ENCODE data around the gene RPN2.
A peak's percentile ranks its signal among the peaks of the same experiment; 100 is the strongest.
"Not testable (repeated sequence)": the region's sequence is repeated elsewhere in the genome, so short reads cannot be mapped to it uniquely, and the experiment has no call there.

The RPN2 gene

GRCh38 chr20:37178839-37179682, at the start of gene RPN2, which contains the start of gene MROH8:
RPN2 (plus strand) TSS chr20:37179330; CDS start chr20:37179357, 27 bp downstream.
MROH8 (minus strand) TSS chr20:37179548.
- DNase-seq (ENCODE audit: low read depth in 2 of 2, low spot score in 1 of 2), result peak; percentile 84 to 92

GRCh38 chr20:37131486-37131885, 47.6 kb upstream of the RPN2 start:
- DNase-seq (ENCODE audit: low read depth in 2 of 2, low spot score in 1 of 2), result no peak

- DNase-seq (ENCODE audit: low read depth in 2 of 2, low spot score in 1 of 2), result no peak
These were observed 45.2 kb upstream of the RPN2 start for GRCh38 chr20:37133952-37134351.

GRCh38 chr20:37137547-37137946, 41.6 kb upstream of the RPN2 start:
- no peak for DNase-seq (ENCODE audit: low read depth in 2 of 2, low spot score in 1 of 2)

GRCh38 chr20:37142708-37143107, 36.4 kb upstream of the RPN2 start:
- DNase-seq (ENCODE audit: low read depth in 2 of 2, low spot score in 1 of 2), result no peak

- DNase-seq (ENCODE audit: low read depth in 2 of 2, low spot score in 1 of 2), result no peak
These were observed 34.2 kb upstream of the RPN2 start for GRCh38 chr20:37144856-37145404.

- no peak for DNase-seq (ENCODE audit: low read depth in 2 of 2, low spot score in 1 of 2)
These were observed 31.9 kb upstream of the RPN2 start for GRCh38 chr20:37147250-37147649.

GRCh38 chr20:37150864-37151263, 28.3 kb upstream of the RPN2 start:
- not testable (repeated sequence) for DNase-seq (ENCODE audit: low read depth in 2 of 2, low spot score in 1 of 2)

GRCh38 chr20:37151529-37151928, 27.6 kb upstream of the RPN2 start:
- no peak for DNase-seq (ENCODE audit: low read depth in 2 of 2, low spot score in 1 of 2)

GRCh38 chr20:37152284-37152683, 26.8 kb upstream of the RPN2 start:
- DNase-seq (ENCODE audit: low read depth in 2 of 2, low spot score in 1 of 2), result no peak

GRCh38 chr20:37154684-37155298, 24.3 kb upstream of the RPN2 start:
- no peak for DNase-seq (ENCODE audit: low read depth in 2 of 2, low spot score in 1 of 2)

- DNase-seq (ENCODE audit: low read depth in 2 of 2, low spot score in 1 of 2), result no peak
These were observed 23.1 kb upstream of the RPN2 start for GRCh38 chr20:37155987-37156386.

GRCh38 chr20:37158248-37158647, 20.9 kb upstream of the RPN2 start:
- no peak for DNase-seq (ENCODE audit: low read depth in 2 of 2, low spot score in 1 of 2)

DNA sequence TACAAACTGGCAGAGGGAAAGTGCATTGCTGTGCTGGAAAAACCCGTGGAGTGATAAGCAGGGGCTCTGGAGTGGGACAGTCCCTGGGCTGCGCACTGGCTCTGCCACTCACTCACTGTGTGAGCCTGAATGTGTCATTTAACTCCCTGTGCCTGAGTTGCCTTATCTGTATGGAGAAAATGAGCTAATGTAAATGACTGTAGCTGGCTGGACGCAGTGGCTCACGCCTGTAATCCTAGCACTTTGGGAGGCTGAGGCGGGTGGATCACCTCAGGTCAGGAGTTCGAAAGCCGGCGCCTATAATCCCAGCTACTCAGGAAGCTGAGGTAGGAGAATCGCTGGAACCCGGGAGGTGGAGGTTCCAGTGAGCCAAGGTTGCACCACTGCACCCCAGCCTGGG, 18.4 kb upstream of the RPN2 start:
- DNase-seq (ENCODE audit: low read depth in 2 of 2, low spot score in 1 of 2), result no peak

- DNase-seq (ENCODE audit: low read depth in 2 of 2, low spot score in 1 of 2), result no peak
These were observed 17.1 kb upstream of the RPN2 start for GRCh38 chr20:37161830-37162549.

DNA sequence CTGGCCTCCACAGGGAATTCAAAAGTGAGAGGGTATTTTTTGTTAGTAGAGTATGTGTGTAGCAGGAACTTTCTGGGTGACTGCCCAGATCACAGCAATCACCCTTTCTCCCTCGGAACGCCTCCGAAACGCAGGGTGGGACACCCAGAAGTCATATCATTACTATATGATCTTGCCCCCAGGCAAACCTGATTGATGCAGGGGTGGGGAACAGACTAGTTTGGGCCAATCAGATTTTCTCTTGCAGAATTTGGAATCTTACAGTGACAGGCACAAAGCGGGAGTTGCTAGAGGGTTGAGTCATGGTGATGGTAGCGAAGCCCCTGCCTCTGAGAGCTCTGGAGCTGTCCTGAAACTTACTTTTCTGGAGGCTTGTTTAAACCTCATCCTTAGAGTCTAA, 16.5 kb upstream of the RPN2 start:
- no peak for DNase-seq (ENCODE audit: low read depth in 2 of 2, low spot score in 1 of 2)

- DNase-seq (ENCODE audit: low read depth in 2 of 2, low spot score in 1 of 2), result no peak
These were observed 15.1 kb upstream of the RPN2 start for GRCh38 chr20:37163832-37164554.

DNA sequence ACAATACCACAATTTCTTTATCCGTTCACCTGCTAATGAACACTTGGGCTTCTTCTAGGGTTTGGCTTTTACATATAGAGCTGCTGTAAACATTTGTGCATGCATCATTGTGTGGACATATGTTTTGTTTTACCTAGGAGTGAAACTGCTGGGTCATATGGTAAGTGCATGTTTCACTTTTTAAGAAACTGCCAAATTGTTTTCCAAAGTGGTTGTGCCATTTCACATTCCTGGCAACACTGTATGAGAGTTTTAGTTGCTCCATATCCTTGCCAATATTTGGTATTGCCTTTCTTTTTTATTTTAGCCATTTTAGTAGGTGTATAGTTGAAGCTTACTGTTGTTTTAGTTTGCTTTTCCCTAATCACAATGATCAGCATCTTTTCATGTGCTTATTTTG, 14.1 kb upstream of the RPN2 start:
- DNase-seq (ENCODE audit: low read depth in 2 of 2, low spot score in 1 of 2), result no peak

DNA sequence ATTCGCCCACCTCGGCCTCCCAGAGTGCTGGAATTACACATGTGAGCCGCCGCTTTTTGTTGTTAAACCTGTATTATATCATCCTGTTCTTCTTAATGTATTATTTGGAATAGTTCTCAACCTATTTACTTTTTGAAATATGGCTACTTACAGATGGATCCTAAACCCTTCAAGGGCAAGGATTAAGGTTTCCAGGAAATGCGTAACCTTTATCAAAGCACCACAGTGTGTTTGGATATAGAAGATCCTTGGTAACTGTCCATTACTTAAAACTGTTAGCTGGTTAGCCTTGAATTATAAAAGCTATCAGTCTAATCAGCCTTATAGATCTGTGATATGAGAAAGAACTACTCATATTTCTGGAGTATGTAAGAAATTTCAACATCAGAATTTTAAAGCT, 12.3 kb upstream of the RPN2 start:
- DNase-seq (ENCODE audit: low read depth in 2 of 2, low spot score in 1 of 2), result no peak

GRCh38 chr20:37172836-37173235, 6.3 kb upstream of the RPN2 start:
- DNase-seq (ENCODE audit: low read depth in 2 of 2, low spot score in 1 of 2), result no peak

All from stimulated activated CD8-positive, alpha-beta memory T cell treated with anti-CD3 and anti-CD28 coated beads, Interleukin-4, amount 100 ng/mL, for 1 hour (primary cell).